Neural crest cell (in vitro differentiated cells): ENCODE results near the gene CEBPB. TPM values are rescaled to one million over a fixed set of nuclear protein-coding genes. Genes with fewer than 3 reads are reported as not detected.

Experiments used
- DNase-seq: peaks from one replicate; pipeline ENCODE4 v3.0.0; 2021; ENCODE audit warnings: low read depth, mixed read lengths, low spot score
- H3K27ac Mint-ChIP-seq: one replicate; pipeline ENCODE4 v1.8.0; 2021; ENCODE audit warnings: mild to moderate bottlenecking, mixed read lengths; ENCODE audit not compliant: unreplicated experiment
- H3K27me3 Mint-ChIP-seq: 2 replicates; pipeline ENCODE4 v1.8.0; 2021; ENCODE audit warnings: low read depth, mild to moderate bottlenecking, mixed read lengths
- H3K36me3 Mint-ChIP-seq: 2 replicates; pipeline ENCODE4 v1.8.0; 2021; ENCODE audit warnings: low read depth, mild to moderate bottlenecking, mixed read lengths
- H3K4me1 Mint-ChIP-seq: 2 replicates; pipeline ENCODE4 v1.8.0; 2021; ENCODE audit warnings: mixed read lengths
- H3K4me3 Mint-ChIP-seq: one replicate; pipeline ENCODE4 v1.8.0; 2021; ENCODE audit warnings: mild to moderate bottlenecking, mixed read lengths
- H3K9me3 Mint-ChIP-seq: 2 replicates; pipeline ENCODE4 v1.8.0; 2021; ENCODE audit warnings: mixed read lengths
- CTCF ChIP-seq: fragments of 200-600 bp; sonication (generic); conservative IDR thresholded peaks from 2 replicates; pipeline ENCODE4 v1.5.0; 2021; ENCODE audit warnings: antibody characterized with exemption, mild to moderate bottlenecking
- total RNA-seq: library from RNA; stranded (reverse); gene quantifications from 2 replicates; pipeline ENCODE4 v1.2.1, GENCODE V29; 2021

The CEBPB gene
- total RNA-seq, 1 donor from 2014 or later: 7.6 TPM

GRCh38 chr20:50186151-50186885 lies 4.3 kb upstream of the CEBPB start:
- peak; percentile 98 for TF ChIP-seq CTCF
- DNase-seq: peak; percentile 99
- no peaks in the 10 kb centered on the region for H3K9me3 Mint-ChIP-seq
- no peaks in the 10 kb centered on the region for H3K36me3 Mint-ChIP-seq
- peaks cover 10% of the 10 kb centered on the region for H3K27me3 Mint-ChIP-seq
- peaks cover 3% of the 10 kb centered on the region for H3K4me1 Mint-ChIP-seq
- H3K27ac Mint-ChIP-seq: no peak overlapping the region
- peak overlapping the region; percentile 82 for H3K4me3 Mint-ChIP-seq

- H3K4me3 Mint-ChIP-seq: no peak overlapping the region
- H3K36me3 Mint-ChIP-seq: no peaks in the 10 kb centered on the region
- peaks cover 10% of the 10 kb centered on the region for H3K27me3 Mint-ChIP-seq
- TF ChIP-seq CTCF: no peak
- H3K4me1 Mint-ChIP-seq: no peaks in the 10 kb centered on the region
- H3K27ac Mint-ChIP-seq: no peak overlapping the region
- no peaks in the 10 kb centered on the region for H3K9me3 Mint-ChIP-seq
- DNase-seq: no peak
Measured at GRCh38 chr20:50186987-50187402, 3.6 kb upstream of the CEBPB start.

- H3K4me3 Mint-ChIP-seq: peak overlapping the region; percentile 73
- peaks cover 4% of the 10 kb centered on the region for H3K4me1 Mint-ChIP-seq
- H3K36me3 Mint-ChIP-seq: no peaks in the 10 kb centered on the region
- no peak for DNase-seq
- H3K27me3 Mint-ChIP-seq: peaks cover 14% of the 10 kb centered on the region
- no peak overlapping the region for H3K27ac Mint-ChIP-seq
- no peaks in the 10 kb centered on the region for H3K9me3 Mint-ChIP-seq
- TF ChIP-seq CTCF: no peak
Measured at GRCh38 chr20:50187403-50188051, 3.1 kb upstream of the CEBPB start.

GRCh38 chr20:50188287-50188688 lies 2.3 kb upstream of the CEBPB start:
- peaks cover 12% of the 10 kb centered on the region for H3K4me1 Mint-ChIP-seq
- peak overlapping the region; percentile 73 for H3K4me3 Mint-ChIP-seq
- H3K36me3 Mint-ChIP-seq: no peaks in the 10 kb centered on the region
- DNase-seq: no peak
- peaks cover 22% of the 10 kb centered on the region for H3K27me3 Mint-ChIP-seq
- no peak for TF ChIP-seq CTCF
- no peaks in the 10 kb centered on the region for H3K9me3 Mint-ChIP-seq
- H3K27ac Mint-ChIP-seq: no peak overlapping the region

- no peak for DNase-seq
- H3K36me3 Mint-ChIP-seq: no peaks in the 10 kb centered on the region
- H3K27ac Mint-ChIP-seq: no peak overlapping the region
- H3K27me3 Mint-ChIP-seq: peaks cover 27% of the 10 kb centered on the region
- TF ChIP-seq CTCF: no peak
- H3K9me3 Mint-ChIP-seq: no peaks in the 10 kb centered on the region
- H3K4me1 Mint-ChIP-seq: peaks cover 18% of the 10 kb centered on the region
- peak overlapping the region; percentile 73 for H3K4me3 Mint-ChIP-seq
Measured at GRCh38 chr20:50188879-50189680, 1.6 kb upstream of the CEBPB start.
